ENCODE data around the gene MYEF2.

DNA sequence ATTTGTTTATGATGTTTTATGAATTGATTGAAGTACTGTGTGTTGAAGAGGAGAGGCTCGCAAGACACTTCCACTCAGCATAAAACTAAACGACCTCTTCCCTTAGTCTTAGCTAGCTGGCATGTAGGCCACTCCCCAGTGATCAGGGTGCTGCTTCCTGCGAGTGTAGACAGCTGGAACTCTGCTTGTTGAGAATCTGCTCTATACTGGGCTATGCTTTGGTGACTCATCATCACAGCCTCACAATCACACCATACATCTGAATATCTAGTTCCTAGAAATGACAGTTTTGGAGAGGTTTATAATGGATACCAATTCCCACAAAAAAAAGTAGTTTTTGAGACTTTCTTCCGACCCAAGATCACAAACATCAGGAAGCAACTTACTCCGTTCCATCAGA, 58.8 kb downstream of the MYEF2 start:
- TF ChIP-seq, protein P1, sequence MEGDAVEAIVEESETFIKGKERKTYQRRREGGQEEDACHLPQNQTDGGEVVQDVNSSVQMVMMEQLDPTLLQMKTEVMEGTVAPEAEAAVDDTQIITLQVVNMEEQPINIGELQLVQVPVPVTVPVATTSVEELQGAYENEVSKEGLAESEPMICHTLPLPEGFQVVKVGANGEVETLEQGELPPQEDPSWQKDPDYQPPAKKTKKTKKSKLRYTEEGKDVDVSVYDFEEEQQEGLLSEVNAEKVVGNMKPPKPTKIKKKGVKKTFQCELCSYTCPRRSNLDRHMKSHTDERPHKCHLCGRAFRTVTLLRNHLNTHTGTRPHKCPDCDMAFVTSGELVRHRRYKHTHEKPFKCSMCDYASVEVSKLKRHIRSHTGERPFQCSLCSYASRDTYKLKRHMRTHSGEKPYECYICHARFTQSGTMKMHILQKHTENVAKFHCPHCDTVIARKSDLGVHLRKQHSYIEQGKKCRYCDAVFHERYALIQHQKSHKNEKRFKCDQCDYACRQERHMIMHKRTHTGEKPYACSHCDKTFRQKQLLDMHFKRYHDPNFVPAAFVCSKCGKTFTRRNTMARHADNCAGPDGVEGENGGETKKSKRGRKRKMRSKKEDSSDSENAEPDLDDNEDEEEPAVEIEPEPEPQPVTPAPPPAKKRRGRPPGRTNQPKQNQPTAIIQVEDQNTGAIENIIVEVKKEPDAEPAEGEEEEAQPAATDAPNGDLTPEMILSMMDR (IDR thresholded peaks at IDR 0.05): no peak
- no peak for TF ChIP-seq POLR2A (IDR thresholded peaks at IDR 0.05)
